Medulla oblongata (tissue), 1 donor: Measurements from ENCODE around the gene GPC5.

Source experiments
- DNase-seq: peaks from one replicate; pipeline ENCODE4 v3.0.0-alpha.2; 2015; ENCODE audit errors: extremely low spot score

Gene GPC5

GRCh38 chr13:91965511-91965910 is 567.1 kb downstream of the GPC5 start:
- DNase-seq, result no peak

GRCh38 chr13:91978571-91978970 is 580.1 kb downstream of the GPC5 start:
- DNase-seq, result no peak

GRCh38 chr13:91986761-91987483 is 588.5 kb downstream of the GPC5 start:
- no peak for DNase-seq

DNA sequence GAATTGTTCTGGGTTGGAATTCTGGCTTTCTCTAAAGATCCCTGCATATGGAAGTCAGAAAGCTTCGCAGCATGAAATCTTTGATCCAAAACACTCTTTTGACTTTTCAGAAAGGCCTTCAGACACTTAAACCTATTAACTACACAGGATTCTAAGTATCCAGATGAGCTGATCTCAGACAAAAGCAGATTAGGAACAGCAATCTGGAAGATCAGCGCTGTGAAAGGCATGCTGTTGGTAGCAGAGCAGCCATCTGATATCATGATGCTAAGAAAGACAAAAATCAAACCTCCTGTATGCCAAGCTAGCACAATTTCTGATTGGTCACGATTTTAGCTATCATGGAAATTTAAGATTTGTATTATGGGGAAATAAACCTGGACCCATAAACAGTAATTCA is 589.9 kb downstream of the GPC5 start:
- DNase-seq, result no peak

- DNase-seq, result no peak
Measured at GRCh38 chr13:92012787-92013186, 614.4 kb downstream of the GPC5 start.

DNA sequence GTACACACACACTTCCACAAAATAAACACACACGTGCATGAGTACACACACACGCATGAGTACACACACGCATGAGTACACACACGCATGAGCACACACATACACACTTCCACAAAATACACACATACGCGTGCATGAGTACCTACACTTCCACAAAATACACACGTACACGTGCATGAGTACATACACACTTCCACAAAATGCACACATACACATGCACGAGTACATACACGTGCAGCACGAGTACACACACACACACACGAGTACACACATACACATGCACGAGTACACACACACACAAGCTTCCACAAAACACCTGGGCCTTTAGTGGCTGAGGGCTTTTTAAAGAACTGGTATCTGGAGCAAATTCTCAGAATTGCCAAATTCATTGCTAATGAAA is 619.3 kb downstream of the GPC5 start:
- DNase-seq, result no peak

DNA sequence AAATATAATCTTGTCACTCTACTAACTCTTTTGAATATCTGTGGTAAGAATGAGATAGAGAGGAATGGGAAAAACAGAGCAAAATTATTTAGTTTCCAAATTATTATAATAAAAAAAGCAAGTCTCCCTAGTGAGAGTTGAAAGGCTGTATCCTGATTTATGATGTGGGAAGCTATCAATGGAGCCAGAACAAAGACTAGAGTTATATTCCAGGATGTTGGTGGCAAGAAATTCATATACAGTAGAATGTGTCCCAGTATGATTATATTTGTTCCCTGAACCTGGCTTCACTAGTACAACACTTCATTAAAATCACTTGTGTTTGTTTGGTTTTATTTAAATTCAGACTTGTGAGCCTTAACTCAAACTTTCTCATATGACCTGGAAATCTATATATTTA is 630.3 kb downstream of the GPC5 start:
- no peak for DNase-seq

DNA sequence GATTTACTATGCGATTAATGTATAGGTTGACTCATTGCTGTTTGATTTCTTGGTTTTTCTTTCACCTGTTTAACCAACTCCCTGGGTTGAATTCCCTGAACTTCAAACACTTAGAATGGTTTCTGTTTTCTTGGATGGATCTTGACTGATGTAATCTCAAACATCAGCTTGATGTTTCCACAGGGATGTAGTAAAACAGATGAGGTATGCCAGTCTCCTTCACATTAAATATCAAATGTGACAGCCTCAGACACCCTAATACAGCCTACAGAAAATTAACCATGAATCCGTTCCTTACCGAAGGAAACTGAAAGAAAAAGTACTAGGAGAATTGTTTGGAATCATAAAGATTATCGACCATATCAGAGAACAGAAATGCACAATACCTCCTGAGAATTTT is 631.2 kb downstream of the GPC5 start:
- DNase-seq, result no peak

- DNase-seq, result no peak
Measured at GRCh38 chr13:92038905-92039304, 640.5 kb downstream of the GPC5 start.

- DNase-seq, result no peak
Measured at GRCh38 chr13:92042522-92042921, 644.1 kb downstream of the GPC5 start.

GRCh38 chr13:92044351-92044750 is 645.9 kb downstream of the GPC5 start:
- no peak for DNase-seq

- DNase-seq, result no peak
Measured at GRCh38 chr13:92054389-92054788, 656.0 kb downstream of the GPC5 start.

GRCh38 chr13:92074658-92075057 is 676.2 kb downstream of the GPC5 start:
- peak; percentile 22 for DNase-seq

GRCh38 chr13:92097337-92097903 is 699.0 kb downstream of the GPC5 start:
- DNase-seq, result no peak

GRCh38 chr13:92101801-92102200 is 703.4 kb downstream of the GPC5 start:
- DNase-seq, result no peak

DNA sequence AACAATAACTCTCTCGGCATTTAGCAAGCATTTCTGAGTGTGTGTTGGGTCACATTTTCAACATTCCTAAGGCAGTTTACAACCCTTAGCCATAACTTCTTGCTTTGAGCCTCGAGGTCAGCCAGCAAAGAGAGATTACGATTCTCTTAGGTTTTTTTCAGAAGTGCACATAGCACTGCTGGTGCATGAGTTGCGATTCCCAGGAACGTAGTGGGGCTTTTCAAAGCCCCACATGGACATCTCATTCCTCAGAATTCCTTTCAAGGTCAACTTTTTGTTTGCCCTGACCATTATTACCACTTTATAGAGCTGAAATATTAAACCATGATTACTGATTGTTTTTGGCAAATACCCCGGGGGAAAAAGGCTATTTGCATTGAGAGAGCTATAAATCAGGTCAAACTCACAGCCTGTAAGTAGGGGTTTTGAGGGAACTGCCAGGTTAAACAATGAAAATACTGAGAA is 705.3 kb downstream of the GPC5 start:
- no peak for DNase-seq

- DNase-seq, result no peak
Measured at GRCh38 chr13:92122186-92122853, 723.9 kb downstream of the GPC5 start.

DNA sequence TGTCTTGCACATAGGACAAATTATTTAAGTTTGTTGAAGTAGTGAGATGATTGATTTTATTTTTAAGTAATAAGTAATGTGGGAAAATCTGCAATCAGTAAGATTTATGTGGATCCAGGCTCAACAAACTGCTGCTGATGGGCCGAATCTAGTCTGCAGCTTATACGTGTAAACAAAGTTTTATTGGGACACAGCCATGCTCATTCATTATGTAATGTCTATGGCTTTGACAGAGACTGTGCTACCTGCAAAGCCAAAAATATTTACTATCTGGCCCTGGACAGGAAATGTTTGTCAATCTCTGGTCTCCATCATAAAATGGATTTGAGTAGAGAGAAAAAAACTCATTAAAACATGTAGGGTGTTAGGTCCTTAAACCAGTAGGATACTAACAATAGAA is 728.0 kb downstream of the GPC5 start:
- no peak for DNase-seq

GRCh38 chr13:92135509-92135908 is 737.1 kb downstream of the GPC5 start:
- DNase-seq, result no peak

GRCh38 chr13:92136449-92137155 is 738.2 kb downstream of the GPC5 start:
- no peak for DNase-seq

DNA sequence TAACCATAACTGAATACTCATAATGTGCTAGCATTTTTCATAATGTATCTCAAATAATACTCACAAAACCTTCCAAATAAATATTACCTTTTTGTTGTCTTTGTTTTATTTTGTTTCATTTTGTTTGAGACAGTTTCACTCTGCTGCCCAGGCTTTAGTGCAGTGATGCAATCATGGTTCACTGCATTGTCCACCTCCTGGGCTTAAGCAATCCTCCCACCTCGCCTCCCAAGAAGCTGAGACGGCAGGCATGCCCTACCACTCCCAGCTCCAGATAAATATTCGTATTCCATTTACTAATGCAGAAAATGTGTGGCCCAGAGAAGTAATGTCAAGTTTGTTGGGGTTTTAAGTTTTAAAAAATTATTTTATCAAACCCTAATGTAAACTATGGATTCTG is 739.1 kb downstream of the GPC5 start:
- no peak for DNase-seq

GRCh38 chr13:92143766-92144165 is 745.3 kb downstream of the GPC5 start:
- DNase-seq, result no peak

DNA sequence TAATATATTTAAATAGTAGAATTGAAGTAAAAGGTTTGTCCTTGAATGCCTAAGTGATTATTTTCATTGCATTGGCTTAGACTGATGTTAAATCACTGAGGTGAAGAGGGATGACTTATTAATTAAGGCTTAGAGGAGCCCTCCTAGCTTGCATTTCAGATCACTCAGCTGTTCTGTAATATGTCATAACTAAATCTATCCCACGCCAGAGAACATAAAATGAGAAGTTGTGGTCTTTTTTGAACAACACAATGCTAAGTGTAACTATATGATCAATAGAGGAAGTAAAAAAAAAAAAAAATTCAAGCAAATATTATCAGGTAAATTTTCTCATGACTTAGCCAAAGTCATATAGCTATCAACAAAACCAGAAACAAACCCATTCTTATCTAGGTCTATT is 752.2 kb downstream of the GPC5 start:
- DNase-seq, result no peak
